ENCODE results near the gene ARHGAP24. TPM values are rescaled to one million over a fixed set of nuclear protein-coding genes. Genes with fewer than 3 reads are reported as not detected.
"Not testable (repeated sequence)": the region's sequence is repeated elsewhere in the genome, so short reads cannot be mapped to it uniquely, and the experiment has no call there.

The ARHGAP24 gene
- total RNA-seq, 1 experiment from 2014 or later, result 1.2 TPM

DNA sequence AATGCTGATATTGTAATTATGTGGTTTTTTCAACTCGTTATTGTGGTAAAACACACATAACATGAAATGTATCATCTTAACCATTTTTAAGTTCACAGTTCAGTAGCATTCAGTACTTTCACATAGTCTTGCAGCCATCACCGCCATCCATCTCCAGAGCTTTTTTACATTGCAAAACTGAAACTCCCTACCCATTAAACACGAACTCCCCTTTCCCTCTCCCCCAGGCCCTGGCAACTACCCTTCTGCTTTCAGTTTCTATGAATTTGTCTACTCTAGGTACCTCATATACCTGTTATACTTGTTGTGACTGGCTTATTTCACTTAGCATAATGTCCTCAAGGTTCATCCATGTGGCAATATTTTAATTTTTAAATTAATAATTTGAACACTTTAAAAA, 504.3 kb downstream of the ARHGAP24 start:
- Histone ChIP-seq H3K4me3 (ENCODE audit: insufficient read depth, low read depth, low read length) (no peak overlapping the region), H3K27me3 (ENCODE audit: control insufficient read depth, insufficient read depth, low read length) (no peaks in the 10 kb centered on the region), H3K36me3 (replicated peaks; ENCODE audit: control insufficient read depth, insufficient read depth, low read length) (no peaks in the 10 kb centered on the region)
- no peak for DNase-seq

DNA sequence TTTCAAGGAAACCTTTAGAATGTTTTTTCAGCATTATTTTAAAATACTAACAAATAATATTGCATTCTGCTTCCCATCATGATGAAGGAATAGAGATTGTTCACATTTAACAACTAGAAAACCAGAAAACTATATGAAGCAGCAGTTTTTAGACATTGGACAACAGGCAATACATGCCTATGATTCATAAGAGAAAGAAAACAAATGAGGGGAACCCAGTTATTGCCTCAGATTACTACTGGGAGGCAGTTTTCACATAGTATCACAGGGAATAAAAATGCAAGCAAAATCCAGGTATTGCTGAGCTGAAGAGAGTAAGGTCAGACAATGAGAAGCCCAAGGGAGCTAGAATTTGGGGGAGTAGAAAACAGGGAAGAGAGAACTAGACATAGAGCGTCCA, 511.3 kb downstream of the ARHGAP24 start:
- no peak overlapping the region for H3K4me3 ChIP-seq (ENCODE audit: insufficient read depth, low read depth, low read length)
- H3K27me3 ChIP-seq (ENCODE audit: control insufficient read depth, insufficient read depth, low read length), result no peaks in the 10 kb centered on the region
- no peak for DNase-seq
- no peaks in the 10 kb centered on the region for H3K36me3 ChIP-seq (replicated peaks; ENCODE audit: control insufficient read depth, insufficient read depth, low read length)

DNA sequence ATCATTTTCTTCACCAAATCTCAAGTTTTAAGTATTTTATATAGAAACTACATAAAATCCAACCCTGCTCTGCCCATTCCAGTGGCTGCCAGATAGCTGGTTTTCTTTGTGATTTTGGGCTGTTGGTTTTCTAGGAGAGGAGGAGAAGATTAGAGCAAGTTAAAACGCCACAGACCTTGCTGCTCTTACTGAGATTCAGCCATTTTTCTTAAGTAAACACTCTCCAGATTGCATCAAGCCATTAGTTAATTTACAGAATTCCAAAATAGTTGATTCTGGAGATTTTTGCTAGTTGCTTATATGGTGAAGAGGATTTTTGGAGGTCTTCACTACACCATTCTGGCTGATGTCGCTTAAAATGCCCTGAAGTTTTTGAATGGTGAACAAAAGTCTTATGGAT, 518.7 kb downstream of the ARHGAP24 start:
- no peak for DNase-seq
- Histone ChIP-seq H3K36me3 (replicated peaks; ENCODE audit: control insufficient read depth, insufficient read depth, low read length) (no peaks in the 10 kb centered on the region), H3K4me3 (ENCODE audit: insufficient read depth, low read depth, low read length) (no peak overlapping the region), H3K27me3 (ENCODE audit: control insufficient read depth, insufficient read depth, low read length) (no peaks in the 10 kb centered on the region)

DNA sequence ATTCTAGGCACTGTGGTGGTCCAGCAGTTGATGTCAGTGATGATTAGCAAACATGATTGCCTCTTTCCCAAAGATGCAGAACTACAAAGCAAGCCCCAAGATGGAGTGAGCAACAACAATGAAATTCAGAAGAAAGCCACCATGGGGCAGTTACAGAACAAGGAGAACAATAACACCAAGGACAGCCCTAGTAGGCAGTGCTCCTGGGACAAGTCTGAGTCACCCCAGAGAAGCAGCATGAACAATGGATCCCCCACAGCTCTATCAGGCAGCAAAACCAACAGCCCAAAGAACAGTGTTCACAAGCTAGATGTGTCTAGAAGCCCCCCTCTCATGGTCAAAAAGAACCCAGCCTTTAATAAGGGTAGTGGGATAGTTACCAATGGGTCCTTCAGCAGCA, 519.6 kb downstream of the ARHGAP24 start:
- no peak for DNase-seq
- Histone ChIP-seq H3K27me3 (ENCODE audit: control insufficient read depth, insufficient read depth, low read length) (no peaks in the 10 kb centered on the region), H3K36me3 (replicated peaks; ENCODE audit: control insufficient read depth, insufficient read depth, low read length) (no peaks in the 10 kb centered on the region), H3K4me3 (ENCODE audit: insufficient read depth, low read depth, low read length) (no peak overlapping the region)

DNA sequence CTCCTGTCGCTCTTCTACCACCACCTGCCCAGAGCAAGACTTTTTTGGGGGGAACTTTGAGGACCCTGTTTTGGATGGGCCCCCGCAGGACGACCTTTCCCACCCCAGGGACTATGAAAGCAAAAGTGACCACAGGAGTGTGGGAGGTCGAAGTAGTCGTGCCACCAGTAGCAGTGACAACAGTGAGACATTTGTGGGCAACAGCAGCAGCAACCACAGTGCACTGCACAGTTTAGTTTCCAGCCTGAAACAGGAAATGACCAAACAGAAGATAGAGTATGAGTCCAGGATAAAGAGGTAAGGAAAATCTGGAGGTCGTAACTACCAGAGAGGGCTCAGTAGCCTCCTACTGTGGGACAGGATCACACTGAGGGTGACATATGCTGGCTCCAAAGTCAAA, 520.4 kb downstream of the ARHGAP24 start:
- H3K4me3 ChIP-seq (ENCODE audit: insufficient read depth, low read depth, low read length), result no peak overlapping the region
- no peak for DNase-seq
- no peaks in the 10 kb centered on the region for H3K36me3 ChIP-seq (replicated peaks; ENCODE audit: control insufficient read depth, insufficient read depth, low read length)
- no peaks in the 10 kb centered on the region for H3K27me3 ChIP-seq (ENCODE audit: control insufficient read depth, insufficient read depth, low read length)

DNA sequence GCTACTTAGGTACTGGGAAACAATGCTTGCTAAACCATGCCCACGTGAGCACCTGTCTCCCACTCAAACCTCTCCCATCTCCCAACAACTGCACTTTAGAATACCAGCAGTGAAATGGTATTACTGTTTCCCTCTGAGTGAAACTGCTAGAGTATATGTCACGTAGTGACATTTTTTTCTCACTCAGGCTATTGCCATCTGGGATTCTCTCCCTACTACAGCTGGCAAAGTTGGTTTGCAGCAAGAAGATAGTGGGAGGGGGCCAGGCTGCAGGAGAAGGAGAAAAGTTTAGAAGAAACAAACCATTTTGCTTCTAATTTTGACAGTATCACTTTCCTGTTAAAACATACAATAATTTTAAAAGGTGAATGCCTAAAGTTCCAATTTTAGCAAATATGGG, 526.6 kb downstream of the ARHGAP24 start:
- DNase-seq, result no peak
- Histone ChIP-seq H3K4me3 (ENCODE audit: insufficient read depth, low read depth, low read length) (no peak overlapping the region), H3K36me3 (replicated peaks; ENCODE audit: control insufficient read depth, insufficient read depth, low read length) (no peaks in the 10 kb centered on the region), H3K27me3 (ENCODE audit: control insufficient read depth, insufficient read depth, low read length) (no peaks in the 10 kb centered on the region)

DNA sequence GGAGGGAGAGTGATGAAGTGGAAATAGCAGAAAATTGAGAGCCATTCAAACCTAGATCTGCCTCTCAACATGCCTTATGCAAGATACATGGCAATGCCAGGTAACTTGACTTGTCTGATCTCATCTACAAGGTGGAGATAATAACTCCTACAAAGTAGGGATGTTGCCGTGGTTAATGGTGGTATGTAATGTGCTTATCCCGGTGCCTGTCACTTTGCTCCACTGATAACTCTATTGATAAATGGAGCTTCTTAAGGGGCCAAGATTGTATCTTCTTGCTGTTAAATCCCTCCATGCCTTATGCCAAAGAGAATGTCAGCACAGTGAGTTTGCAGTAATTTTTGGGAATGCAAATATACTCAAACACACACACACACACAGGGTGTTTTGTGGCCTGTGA, 529.1 kb downstream of the ARHGAP24 start:
- no peaks in the 10 kb centered on the region for H3K36me3 ChIP-seq (replicated peaks; ENCODE audit: control insufficient read depth, insufficient read depth, low read length)
- DNase-seq, result no peak
- no peak overlapping the region for H3K4me3 ChIP-seq (ENCODE audit: insufficient read depth, low read depth, low read length)
- no peaks in the 10 kb centered on the region for H3K27me3 ChIP-seq (ENCODE audit: control insufficient read depth, insufficient read depth, low read length)

DNA sequence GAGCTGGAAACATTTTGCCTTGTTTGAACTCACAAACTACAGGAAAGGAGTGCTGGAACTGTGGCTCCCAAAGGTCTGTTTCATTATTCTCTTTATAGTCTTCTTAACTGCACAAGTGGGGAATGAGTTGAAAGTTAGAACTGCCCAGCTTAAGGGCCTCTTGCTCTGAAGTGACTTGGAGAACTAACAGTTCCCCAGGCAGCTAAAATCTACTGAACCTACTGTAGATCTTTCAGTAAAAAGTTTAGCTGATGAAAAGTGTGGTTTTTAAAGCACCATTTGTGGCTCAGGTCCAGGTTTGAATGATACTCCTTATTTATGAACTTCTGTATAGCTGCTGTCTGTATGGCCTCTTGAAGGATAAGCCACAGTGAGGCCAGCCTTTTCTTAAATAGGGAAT, 531.1 kb downstream of the ARHGAP24 start:
- no peaks in the 10 kb centered on the region for H3K27me3 ChIP-seq (ENCODE audit: control insufficient read depth, insufficient read depth, low read length)
- DNase-seq, result no peak
- H3K4me3 ChIP-seq (ENCODE audit: insufficient read depth, low read depth, low read length), result no peak overlapping the region
- H3K36me3 ChIP-seq (replicated peaks; ENCODE audit: control insufficient read depth, insufficient read depth, low read length), result no peaks in the 10 kb centered on the region

DNA sequence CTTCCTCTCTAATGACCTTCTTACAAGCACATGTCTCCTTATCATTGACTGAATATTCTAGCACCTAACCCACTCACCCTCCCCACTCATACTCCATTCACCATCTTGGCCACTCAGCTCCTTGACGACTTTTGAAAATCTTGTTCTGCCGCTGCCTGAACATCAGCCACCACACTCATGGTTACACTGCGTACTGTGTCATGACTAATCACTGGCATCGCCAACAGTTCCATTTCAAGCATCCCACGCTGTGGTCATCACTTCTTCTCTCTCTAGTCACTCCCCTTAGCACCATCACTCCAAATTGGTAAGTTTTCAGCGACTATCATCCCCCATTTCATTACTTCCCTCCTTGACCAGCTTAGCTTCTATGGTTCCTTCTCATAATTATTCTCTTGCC, 532.1 kb downstream of the ARHGAP24 start:
- no peaks in the 10 kb centered on the region for H3K36me3 ChIP-seq (replicated peaks; ENCODE audit: control insufficient read depth, insufficient read depth, low read length)
- H3K27me3 ChIP-seq (ENCODE audit: control insufficient read depth, insufficient read depth, low read length), result no peaks in the 10 kb centered on the region
- no peak for DNase-seq
- no peak overlapping the region for H3K4me3 ChIP-seq (ENCODE audit: insufficient read depth, low read depth, low read length)

DNA sequence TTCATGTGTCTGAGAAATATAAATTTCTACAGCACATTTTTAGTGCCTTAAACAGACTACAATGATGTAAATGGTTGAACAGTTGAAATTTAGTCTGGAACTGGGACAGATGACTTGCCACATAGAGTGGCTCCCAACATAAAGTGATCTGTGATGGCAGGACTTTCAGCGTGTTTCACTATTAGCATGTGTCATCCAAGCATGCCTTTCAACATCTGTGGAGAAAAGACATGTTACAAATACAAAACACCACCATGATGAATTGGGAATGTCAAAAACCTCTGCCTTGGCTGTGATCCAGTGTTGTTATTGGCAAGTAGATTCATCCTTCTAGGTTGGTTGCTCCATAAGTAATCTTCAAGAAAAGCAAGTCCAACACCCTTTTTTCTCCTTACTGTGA, 536.2 kb downstream of the ARHGAP24 start:
- no peaks in the 10 kb centered on the region for H3K27me3 ChIP-seq (ENCODE audit: control insufficient read depth, insufficient read depth, low read length)
- DNase-seq, result no peak
- no peaks in the 10 kb centered on the region for H3K36me3 ChIP-seq (replicated peaks; ENCODE audit: control insufficient read depth, insufficient read depth, low read length)
- H3K4me3 ChIP-seq (ENCODE audit: insufficient read depth, low read depth, low read length), result no peak overlapping the region

DNA sequence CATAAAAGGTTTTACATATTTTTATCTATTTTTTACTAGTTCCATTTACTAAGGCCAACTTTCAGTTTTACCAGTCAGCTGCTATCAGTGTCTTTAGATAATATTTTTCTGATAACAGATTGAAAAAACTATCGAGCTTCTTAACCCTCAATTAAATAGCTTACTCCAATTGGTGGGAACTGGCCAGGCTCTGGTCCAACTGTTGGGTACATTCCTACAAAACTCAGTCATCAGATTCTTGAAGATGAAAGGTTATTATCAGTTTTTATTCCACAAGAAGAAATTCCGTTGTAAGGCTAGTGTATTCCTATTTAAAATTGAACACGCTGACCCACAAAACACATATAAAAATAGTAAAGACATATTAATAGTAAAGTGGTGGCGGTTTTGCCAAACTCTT, 538.7 kb downstream of the ARHGAP24 start:
- Histone ChIP-seq H3K4me3 (ENCODE audit: insufficient read depth, low read depth, low read length) (no peak overlapping the region), H3K36me3 (replicated peaks; ENCODE audit: control insufficient read depth, insufficient read depth, low read length) (no peaks in the 10 kb centered on the region), H3K27me3 (ENCODE audit: control insufficient read depth, insufficient read depth, low read length) (no peaks in the 10 kb centered on the region)
- DNase-seq, result no peak

DNA sequence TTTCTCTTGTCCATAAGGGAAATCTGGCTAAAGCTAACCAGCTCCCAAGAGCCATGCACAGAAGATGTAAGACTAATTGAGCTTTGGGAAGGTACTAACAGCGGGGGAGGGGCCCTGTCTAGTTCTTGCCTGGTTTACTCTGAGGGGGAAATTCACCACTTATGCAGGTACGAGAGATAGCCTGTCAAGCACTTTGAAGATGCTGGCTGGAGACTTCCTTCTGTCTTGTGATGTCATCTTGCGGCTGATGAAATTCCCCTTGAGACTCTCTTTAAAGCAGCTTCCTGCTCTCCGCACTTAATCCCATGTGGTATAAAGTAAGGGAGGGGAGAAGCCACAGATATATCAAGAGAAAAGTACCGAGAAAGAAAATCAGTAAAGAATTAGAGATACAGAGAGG, 539.6 kb downstream of the ARHGAP24 start:
- H3K27me3 ChIP-seq (ENCODE audit: control insufficient read depth, insufficient read depth, low read length), result no peaks in the 10 kb centered on the region
- peak; percentile 9 for DNase-seq
- no peak overlapping the region for H3K4me3 ChIP-seq (ENCODE audit: insufficient read depth, low read depth, low read length)
- no peaks in the 10 kb centered on the region for H3K36me3 ChIP-seq (replicated peaks; ENCODE audit: control insufficient read depth, insufficient read depth, low read length)

DNA sequence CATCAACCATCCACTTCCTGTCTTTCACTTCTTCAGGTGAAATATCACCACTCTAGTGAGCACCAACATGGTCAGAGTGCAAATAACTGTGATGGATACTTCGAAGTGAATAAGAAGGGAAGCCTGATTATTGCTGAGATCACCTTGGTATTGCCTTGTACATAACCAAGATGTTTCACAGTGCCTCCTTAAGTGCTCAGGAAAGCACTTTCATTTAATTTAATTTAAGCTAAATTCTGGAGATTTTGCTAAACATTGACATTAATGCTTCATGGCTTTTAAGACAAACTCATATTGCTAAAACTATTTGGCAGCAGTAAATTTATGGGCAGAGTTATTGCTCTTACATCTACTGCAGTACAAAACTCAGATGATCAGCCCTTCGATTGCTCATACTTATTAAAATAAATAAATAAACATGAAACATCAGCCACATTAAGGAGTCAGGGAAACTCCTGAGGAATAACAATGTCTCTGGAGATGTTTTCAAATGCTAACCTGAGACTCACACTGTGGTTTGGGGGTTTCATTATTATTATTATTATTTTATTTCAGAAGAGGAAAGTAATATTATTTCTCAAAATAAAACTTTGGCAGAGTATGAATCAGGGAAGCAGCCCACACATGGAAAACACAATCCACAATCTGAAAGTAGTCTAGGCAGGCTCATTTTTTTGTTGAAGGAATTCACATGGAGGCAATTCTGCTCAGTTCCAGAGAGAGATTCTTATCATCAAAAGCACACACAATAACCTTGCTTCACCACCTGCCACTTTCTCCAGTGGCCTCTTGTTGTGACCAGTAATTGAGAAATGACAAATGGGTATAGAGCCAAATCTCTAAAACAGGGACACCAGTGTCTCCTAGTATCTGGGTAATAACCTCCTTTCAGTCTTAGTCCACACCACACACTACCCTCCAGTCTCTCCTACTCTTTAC, 540.7 kb downstream of the ARHGAP24 start:
- no peak overlapping the region for H3K4me3 ChIP-seq (ENCODE audit: insufficient read depth, low read depth, low read length)
- no peaks in the 10 kb centered on the region for H3K27me3 ChIP-seq (ENCODE audit: control insufficient read depth, insufficient read depth, low read length)
- no peaks in the 10 kb centered on the region for H3K36me3 ChIP-seq (replicated peaks; ENCODE audit: control insufficient read depth, insufficient read depth, low read length)
- DNase-seq, result no peak

DNA sequence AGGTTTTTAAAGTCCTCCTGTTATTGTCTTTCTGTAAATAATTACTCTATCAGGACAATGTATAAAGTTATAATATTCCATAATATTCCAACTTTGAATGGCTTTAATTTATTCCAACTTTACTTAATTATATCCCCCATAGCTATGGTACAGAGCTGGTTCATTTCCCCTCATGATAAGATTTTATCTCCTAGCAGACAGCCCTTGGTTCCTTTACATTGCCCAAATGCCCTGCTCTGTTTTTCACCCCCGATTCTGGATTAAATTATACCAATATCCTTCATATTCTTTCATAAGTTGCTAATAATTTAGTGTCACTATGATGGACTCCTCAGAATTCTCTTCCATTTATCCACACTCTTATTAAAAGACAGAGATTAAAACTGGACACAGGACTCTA, 544.4 kb downstream of the ARHGAP24 start:
- H3K36me3 ChIP-seq (replicated peaks; ENCODE audit: control insufficient read depth, insufficient read depth, low read length), result no peaks in the 10 kb centered on the region
- DNase-seq, result no peak
- no peaks in the 10 kb centered on the region for H3K27me3 ChIP-seq (ENCODE audit: control insufficient read depth, insufficient read depth, low read length)
- no peak overlapping the region for H3K4me3 ChIP-seq (ENCODE audit: insufficient read depth, low read depth, low read length)

DNA sequence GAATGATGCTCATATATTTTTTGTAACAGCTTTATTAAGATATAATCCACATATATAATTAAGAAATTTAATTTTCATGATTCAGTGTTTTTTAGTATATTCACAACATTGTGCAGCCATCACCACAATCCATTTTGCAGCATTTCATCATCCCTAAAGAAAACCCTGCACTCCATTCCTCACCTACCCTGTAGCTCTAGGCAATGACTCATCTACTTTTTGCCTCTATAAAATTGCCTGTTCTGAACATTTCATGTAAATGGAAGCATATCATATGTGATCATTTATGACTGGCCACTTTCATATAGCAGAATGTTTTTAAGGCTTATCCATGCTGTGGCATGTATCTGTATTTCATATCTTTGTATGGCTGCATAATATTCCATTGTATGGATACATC, 545.0 kb downstream of the ARHGAP24 start:
- no peaks in the 10 kb centered on the region for H3K27me3 ChIP-seq (ENCODE audit: control insufficient read depth, insufficient read depth, low read length)
- H3K36me3 ChIP-seq (replicated peaks; ENCODE audit: control insufficient read depth, insufficient read depth, low read length), result no peaks in the 10 kb centered on the region
- no peak overlapping the region for H3K4me3 ChIP-seq (ENCODE audit: insufficient read depth, low read depth, low read length)
- no peak for DNase-seq

DNA sequence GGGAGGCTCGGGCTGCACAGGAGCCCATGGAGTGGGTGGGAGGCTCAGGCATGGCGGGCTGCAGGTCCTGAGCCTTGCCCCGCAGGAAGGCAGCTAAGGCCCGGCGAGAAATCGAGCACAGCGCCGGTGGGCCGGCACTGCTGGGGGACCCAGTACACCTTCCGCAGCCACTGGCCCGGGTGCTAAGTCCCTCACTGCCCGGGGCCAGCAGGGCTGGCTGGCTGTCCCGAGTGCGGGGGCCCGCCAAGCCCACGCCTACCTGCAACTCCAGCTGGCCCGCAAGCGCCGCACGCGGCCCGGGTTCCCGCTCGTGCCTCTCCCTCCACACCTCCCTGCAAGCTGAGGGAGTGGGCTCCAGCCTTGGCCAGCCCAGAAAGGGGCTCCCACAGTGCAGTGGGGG, 546.7 kb downstream of the ARHGAP24 start:
- H3K27me3 ChIP-seq (ENCODE audit: control insufficient read depth, insufficient read depth, low read length); H3K4me3 ChIP-seq (ENCODE audit: insufficient read depth, low read depth, low read length); H3K36me3 ChIP-seq (replicated peaks; ENCODE audit: control insufficient read depth, insufficient read depth, low read length); DNase-seq: not testable (repeated sequence)

All from H7 (cell line).